Gastrocnemius medialis (tissue), 4 donors: Measurements from ENCODE around the gene FANCD2. TPM values are rescaled to one million over a fixed set of nuclear protein-coding genes. Genes with fewer than 3 reads are reported as not detected.

Experiments used
- ATAC-seq, 2 donors: fragments of 150-250 bp; one replicate each; pipeline ENCODE4 v1.9.1; 2016
- DNase-seq, 2 donors: peaks; one replicate each; pipeline ENCODE4 v3.0.0-alpha.2; 2019
- H3K27ac ChIP-seq, 4 donors: fragments of 200-600 bp; sonication (generic); 1 replicate in 1 of 4; 2 replicates in 3 of 4; pipeline ENCODE4 v1.5.1; 2016 to 2018; ENCODE audit warnings: mild to moderate bottlenecking in 2 of 4, moderate library complexity in 1 of 4
- H3K27me3 ChIP-seq, 3 donors: fragments of 200-600 bp; sonication (generic) in 2 of 3; 1 replicate in 1 of 3; 2 replicates in 2 of 3; pipeline versions ENCODE4 v1.5.1 to v1.6.0; 2016 to 2019; ENCODE audit warnings: mild to moderate bottlenecking in 1 of 3, moderate library complexity in 1 of 3
- H3K36me3 ChIP-seq, 2 donors: fragments of 200-600 bp; sonication (generic) in 1 of 2; one replicate each; pipeline ENCODE4 v1.5.1; 2017 to 2018
- H3K4me1 ChIP-seq, 2 donors: fragments of 200-600 bp; sonication (generic) in 1 of 2; one replicate each; pipeline ENCODE4 v1.5.1; 2016 to 2017; ENCODE audit warnings: mild to moderate bottlenecking in 2 of 2
- H3K4me3 ChIP-seq, 4 donors: fragments of 200-600 bp; sonication (generic) in 3 of 4; 1 replicate in 1 of 4; 2 replicates in 3 of 4; pipeline ENCODE4 v1.5.1; 2016 to 2019; ENCODE audit warnings: mild to moderate bottlenecking in 2 of 4
- H3K9me3 ChIP-seq, 3 donors: fragments of 200-600 bp; sonication (generic) in 2 of 3; 1 replicate in 1 of 3; 2 replicates in 2 of 3; pipeline ENCODE4 v1.5.1; 2016 to 2019
- CTCF ChIP-seq, 5 experiments: fragments of 450-650 bp in 3 of 5; fragments of 200-600 bp in 2 of 5; sonication (generic) in 2 of 5; IDR thresholded peaks in 4 of 5; conservative IDR thresholded peaks in 1 of 5; 1 replicate in 4 of 5; 2 replicates in 1 of 5; pipeline ENCODE4 v1.5.1; 2016 to 2019; ENCODE audit warnings: antibody characterized with exemption in 5 of 5, mild to moderate bottlenecking in 3 of 5, moderate library complexity in 3 of 5
- POLR2A ChIP-seq, 2 donors: fragments of 450-650 bp; IDR thresholded peaks; one replicate each; pipeline ENCODE4 v1.6.1; 2017; ENCODE audit warnings: antibody characterized with exemption in 2 of 2, mild to moderate bottlenecking in 2 of 2, moderate library complexity in 2 of 2
- in situ Hi-C, 4 donors: fragments of 200-750 bp; cut with MboI; loops; one replicate each; pipeline versions ENCODE4 v1.15.0 to v1.8.0; 2017; ENCODE audit warnings: low sequenced_read_pairs in 4 of 4
- intact Hi-C: fragments of 100-400 bp; cut with DNase I; formaldehyde crosslinking; loops from one replicate; pipeline ENCODE4 v1.15.1; 2023; ENCODE audit warnings: low total_unique reads
- total RNA-seq, 4 donors: library from RNA; depleted of rRNA; stranded (reverse); fragments of >200 nt; gene quantifications; one replicate each; pipeline versions ENCODE4 v1.1.0 to v1.2.3, GENCODE V29; 2016

Gene FANCD2
- total RNA-seq, 4 donors from 2014 or later, result 0.46 to 1.3 (median 0.58) TPM; not detected in 1

GRCh38 chr3:10019326-10019725, 6.9 kb upstream of the FANCD2 start:
- no peaks in the 10 kb centered on the region for H3K9me3 ChIP-seq
- H3K36me3 ChIP-seq, result peaks cover 0 to 49% of the 10 kb centered on the region in 2 donors
- in situ Hi-C loops (no loop called here), intact Hi-C loops (no loop called here)
- no peak for DNase-seq
- no peak for TF ChIP-seq POLR2A (IDR thresholded peaks at IDR 0.05)
- TF ChIP-seq CTCF (IDR thresholded peaks at IDR 0.05 in 4 of 5, conservative IDR thresholded peaks at IDR 0.05 in 1 of 5), result no peak
- H3K27ac ChIP-seq, result no peak overlapping the region
- ATAC-seq, result no peak
- H3K4me3 ChIP-seq, result no peak overlapping the region
- peaks cover 12 to 14% of the 10 kb centered on the region in 2 donors for H3K4me1 ChIP-seq
- H3K27me3 ChIP-seq, result no peaks in the 10 kb centered on the region

GRCh38 chr3:10021856-10022775, 4.1 kb upstream of the FANCD2 start:
- intact Hi-C loops (no loop called here), in situ Hi-C loops (loop anchor here in 1 of 4 donors (10.0 kb wide), 1 partner anchor 87 kb away; the partner anchor contains the start of gene CRELD1)
- DNase-seq, result no peak
- Histone ChIP-seq H3K27me3 (no peaks in the 10 kb centered on the region), H3K36me3 (peaks cover 0 to 49% of the 10 kb centered on the region in 2 donors), H3K4me3 (no peak overlapping the region), H3K27ac (no peak overlapping the region), H3K4me1 (peaks cover 17 to 19% of the 10 kb centered on the region in 2 donors), H3K9me3 (no peaks in the 10 kb centered on the region)
- TF ChIP-seq CTCF (IDR thresholded peaks at IDR 0.05 in 4 of 5, conservative IDR thresholded peaks at IDR 0.05 in 1 of 5) (no peak), POLR2A (IDR thresholded peaks at IDR 0.05) (no peak)
- no peak for ATAC-seq

- H3K27me3 ChIP-seq, result no peaks in the 10 kb centered on the region
- H3K4me3 ChIP-seq, result no peak overlapping the region
- peaks cover 0 to 40% of the 10 kb centered on the region in 2 donors for H3K36me3 ChIP-seq
- H3K4me1 ChIP-seq, result peaks cover 17 to 20% of the 10 kb centered on the region in 2 donors
- intact Hi-C loops, result no loop called here
- TF ChIP-seq CTCF (IDR thresholded peaks at IDR 0.05 in 4 of 5, conservative IDR thresholded peaks at IDR 0.05 in 1 of 5) (no peak), POLR2A (IDR thresholded peaks at IDR 0.05) (no peak)
- H3K9me3 ChIP-seq, result no peaks in the 10 kb centered on the region
- ATAC-seq (no peak), DNase-seq (no peak)
- in situ Hi-C loops, result loop anchor here in 1 of 4 donors (10.0 kb wide), 1 partner anchor 89 kb away; the partner anchor contains the start of gene CRELD1
- H3K27ac ChIP-seq, result no peak overlapping the region
Measured at GRCh38 chr3:10023587-10024310, 2.5 kb upstream of the FANCD2 start.

GRCh38 chr3:10025205-10026083, 793 bp upstream of the FANCD2 start:
- Histone ChIP-seq H3K27me3 (no peaks in the 10 kb centered on the region), H3K36me3 (peaks cover 0 to 31% of the 10 kb centered on the region in 2 donors), H3K9me3 (no peaks in the 10 kb centered on the region), H3K4me3 (peak overlapping the region; percentile 63 to 90 (median 80)), H3K27ac (peak overlapping the region; percentile 78 to 82 (median 80)), H3K4me1 (peaks cover 17 to 20% of the 10 kb centered on the region in 2 donors)
- no peak for ATAC-seq
- in situ Hi-C loops (loop anchor here in 1 of 4 donors (10.0 kb wide), 1 partner anchor 91 kb away; the partner anchor contains the start of gene CRELD1), intact Hi-C loops (loop anchor here (1.0 to 5.0 kb wide), 4 partner anchors 39 to 93 kb away; partner anchors contain the start of genes CRELD1 and EMC3)
- TF ChIP-seq POLR2A (IDR thresholded peaks at IDR 0.05) (no peak), CTCF (IDR thresholded peaks at IDR 0.05 in 4 of 5, conservative IDR thresholded peaks at IDR 0.05 in 1 of 5) (no peak)
- DNase-seq, result no peak
